Measurements from ENCODE around the gene ANKRD66.
"Not testable (repeated sequence)": the region's sequence is repeated elsewhere in the genome, so short reads cannot be mapped to it uniquely, and the experiment has no call there.

Gene ANKRD66

GRCh38 chr6:46743425-46744158 lies 3.1 kb upstream of the ANKRD66 start:
- Histone ChIP-seq H4K20me1 (ENCODE audit: insufficient read depth, low read length) (no peaks in the 10 kb centered on the region), H2AFZ (ENCODE audit: low read depth, low read length) (no peak overlapping the region), H3K79me2 (ENCODE audit: low read length) (no peaks in the 10 kb centered on the region), H3K9ac (ENCODE audit: low read length) (no peak overlapping the region), H3K36me3 (replicated peaks; ENCODE audit: low read depth, low read length) (no peaks in the 10 kb centered on the region), H3K27me3 (ENCODE audit: low read depth, low read length) (no peaks in the 10 kb centered on the region), H3K27ac (ENCODE audit: low read length) (no peak overlapping the region), H3K9me3 (ENCODE audit: insufficient read depth, low read length) (no peaks in the 10 kb centered on the region), H3K4me2 (ENCODE audit: low read length) (no peak overlapping the region), H3K4me1 (ENCODE audit: low read length) (no peaks in the 10 kb centered on the region), H3K4me3 (ENCODE audit: low read length) (no peak overlapping the region)
- TF ChIP-seq EZH2phosphoT487 (IDR thresholded peaks at IDR 0.05; ENCODE audit: low read depth) (no peak), CTCF (IDR thresholded peaks at IDR 0.05; ENCODE audit: low read depth, low read length) (no peak)

GRCh38 chr6:46744159-46744725 lies 2.5 kb upstream of the ANKRD66 start:
- H2AFZ ChIP-seq (ENCODE audit: low read depth, low read length); H3K27me3 ChIP-seq (ENCODE audit: low read depth, low read length); H3K9me3 ChIP-seq (ENCODE audit: insufficient read depth, low read length); H3K27ac ChIP-seq (ENCODE audit: low read length); H3K79me2 ChIP-seq (ENCODE audit: low read length); H3K4me1 ChIP-seq (ENCODE audit: low read length); H3K9ac ChIP-seq (ENCODE audit: low read length); H3K4me2 ChIP-seq (ENCODE audit: low read length); H3K36me3 ChIP-seq (replicated peaks; ENCODE audit: low read depth, low read length); H3K4me3 ChIP-seq (ENCODE audit: low read length); H4K20me1 ChIP-seq (ENCODE audit: insufficient read depth, low read length): not testable (repeated sequence)

GRCh38 chr6:46745973-46746372 lies 760 bp upstream of the ANKRD66 start:
- H4K20me1 ChIP-seq (ENCODE audit: insufficient read depth, low read length): no peaks in the 10 kb centered on the region
- no peak overlapping the region for H3K9ac ChIP-seq (ENCODE audit: low read length)
- H3K4me2 ChIP-seq (ENCODE audit: low read length): no peak overlapping the region
- H3K27me3 ChIP-seq (ENCODE audit: low read depth, low read length): no peaks in the 10 kb centered on the region
- H3K79me2 ChIP-seq (ENCODE audit: low read length): no peaks in the 10 kb centered on the region
- H3K4me1 ChIP-seq (ENCODE audit: low read length): no peaks in the 10 kb centered on the region
- H2AFZ ChIP-seq (ENCODE audit: low read depth, low read length): no peak overlapping the region
- no peaks in the 10 kb centered on the region for H3K9me3 ChIP-seq (ENCODE audit: insufficient read depth, low read length)
- H3K4me3 ChIP-seq (ENCODE audit: low read length): no peak overlapping the region
- TF ChIP-seq CTCF (IDR thresholded peaks at IDR 0.05; ENCODE audit: low read depth, low read length) (no peak), EZH2phosphoT487 (IDR thresholded peaks at IDR 0.05; ENCODE audit: low read depth) (no peak)
- no peaks in the 10 kb centered on the region for H3K36me3 ChIP-seq (replicated peaks; ENCODE audit: low read depth, low read length)
- no peak overlapping the region for H3K27ac ChIP-seq (ENCODE audit: low read length)

GRCh38 chr6:46748940-46749503 lies 2.3 kb downstream of the ANKRD66 start:
- no peak overlapping the region for H3K4me2 ChIP-seq (ENCODE audit: low read length)
- no peaks in the 10 kb centered on the region for H3K4me1 ChIP-seq (ENCODE audit: low read length)
- no peak overlapping the region for H3K4me3 ChIP-seq (ENCODE audit: low read length)
- H3K79me2 ChIP-seq (ENCODE audit: low read length): no peaks in the 10 kb centered on the region
- H3K36me3 ChIP-seq (replicated peaks; ENCODE audit: low read depth, low read length): no peaks in the 10 kb centered on the region
- no peaks in the 10 kb centered on the region for H4K20me1 ChIP-seq (ENCODE audit: insufficient read depth, low read length)
- TF ChIP-seq CTCF (IDR thresholded peaks at IDR 0.05; ENCODE audit: low read depth, low read length) (no peak), EZH2phosphoT487 (IDR thresholded peaks at IDR 0.05; ENCODE audit: low read depth) (no peak)
- H3K27me3 ChIP-seq (ENCODE audit: low read depth, low read length): no peaks in the 10 kb centered on the region
- no peak overlapping the region for H2AFZ ChIP-seq (ENCODE audit: low read depth, low read length)
- no peaks in the 10 kb centered on the region for H3K9me3 ChIP-seq (ENCODE audit: insufficient read depth, low read length)
- no peak overlapping the region for H3K9ac ChIP-seq (ENCODE audit: low read length)
- no peak overlapping the region for H3K27ac ChIP-seq (ENCODE audit: low read length)

Data from OCI-LY3 (cell line).